Endothelial cell of umbilical vein (primary cell): ENCODE results near the gene MALT1. TPM values are rescaled to one million over a fixed set of nuclear protein-coding genes. Genes with fewer than 3 reads are reported as not detected.

Experiments used
- BruUV-seq: library from RNA; stranded (reverse); fragments of 400-500 nt; replicated peaks from 2 replicates; lab custom pipeline; 2021; lab: Mats Ljungman, UMichigan
- CTCF ChIA-PET: fragments of 300-600, 350-600 bp; sonication (Branson Sonifier 250); formaldehyde crosslinking; loops from one replicate; lab custom pipeline; 2021; ENCODE audit warnings: antibody characterized with exemption, inconsistent platforms; lab: Charles Lee
- POLR2A ChIA-PET: fragments of 300-600, 350-600 bp; sonication (Branson Sonifier 250); formaldehyde crosslinking; loops from one replicate; lab custom pipeline; 2021; ENCODE audit warnings: antibody characterized with exemption, inconsistent platforms; lab: Charles Lee
- DNase-seq: peaks from one replicate; pipeline ENCODE4 v3.0.0-alpha.2; 2011; ENCODE audit warnings: low read depth, low spot score
- FAIRE-seq: peaks from 2 replicates; lab custom pipeline; 2011; peaks lifted over from hg19 to GRCh38; lab: Jason Lieb, UNC
- H2AFZ ChIP-seq: 2 replicates; pipeline ENCODE4 v1.6.0; 2012; ENCODE audit warnings: low read depth, low read length, control low read depth, inconsistent platforms
- H3K27ac ChIP-seq: 2 replicates; pipeline ENCODE4 v1.5.1; 2011; ENCODE audit warnings: low read depth, mild to moderate bottlenecking, control low read depth, low read length, moderate library complexity; ENCODE audit not compliant: insufficient read depth
- H3K27me3 ChIP-seq, 2 experiments: 2 replicates each; pipeline versions ENCODE4 v1.6.0 to v1.6.1; 2011; ENCODE audit warnings: low read length in 2 of 2, mixed read lengths in 1 of 2; ENCODE audit not compliant: control insufficient read depth in 2 of 2, insufficient read depth in 2 of 2
- H3K36me3 ChIP-seq, 2 experiments: 2 replicates in 1 of 2; 3 replicates in 1 of 2; pipeline ENCODE4 v1.5.1; 2011; ENCODE audit warnings: low read length in 2 of 2, mild to moderate bottlenecking in 1 of 2, moderate library complexity in 1 of 2; ENCODE audit not compliant: control insufficient read depth in 2 of 2, insufficient read depth in 2 of 2; ENCODE audit errors: extremely low read depth in 1 of 2
- H3K4me1 ChIP-seq: 3 replicates; pipeline ENCODE4 v1.5.1; 2011; ENCODE audit warnings: mild to moderate bottlenecking, low read length; ENCODE audit not compliant: control insufficient read depth, insufficient read depth; ENCODE audit errors: extremely low read depth
- H3K4me2 ChIP-seq: 2 replicates; pipeline ENCODE4 v1.6.1; 2011; ENCODE audit warnings: low read length, control low read depth, mixed read lengths; ENCODE audit not compliant: insufficient read depth
- H3K4me3 ChIP-seq, 3 experiments: fragments of 200-600 bp in 1 of 3; sonication (generic), shearing (Covaris generic) in 1 of 3; replicated peaks in 1 of 3; 2 replicates each; pipeline ENCODE4 v1.5.1; 2011 to 2016; ENCODE audit warnings: control low read depth in 3 of 3, low read length in 3 of 3, mild to moderate bottlenecking in 2 of 3, inconsistent platforms in 1 of 3, low read depth in 1 of 3, moderate library complexity in 1 of 3; ENCODE audit not compliant: insufficient read depth in 1 of 3
- H3K79me2 ChIP-seq: 2 replicates; pipeline ENCODE4 v1.6.0; 2012; ENCODE audit warnings: low read length, inconsistent platforms; ENCODE audit not compliant: control insufficient read depth, insufficient read depth
- H3K9ac ChIP-seq: replicated peaks from 2 replicates; pipeline ENCODE3; 2011; ENCODE audit warnings: low read length, control low read depth; ENCODE audit not compliant: insufficient read depth; ENCODE audit errors: extremely low read depth
- H3K9me1 ChIP-seq: replicated peaks from 3 replicates; pipeline ENCODE4 v1.6.0; 2011; ENCODE audit warnings: mild to moderate bottlenecking, low read length; ENCODE audit not compliant: control insufficient read depth, insufficient read depth; ENCODE audit errors: extremely low read depth
- H3K9me3 ChIP-seq: replicated peaks from 2 replicates; pipeline ENCODE4 v1.5.1; 2012; ENCODE audit warnings: low read length, inconsistent platforms; ENCODE audit not compliant: control insufficient read depth, insufficient read depth
- H4K20me1 ChIP-seq: replicated peaks from 2 replicates; pipeline ENCODE3; 2011; ENCODE audit warnings: mild to moderate bottlenecking, low read length; ENCODE audit not compliant: control insufficient read depth, insufficient read depth; ENCODE audit errors: extremely low read depth
- CTCF ChIP-seq, 2 donors: IDR thresholded peaks; 1 replicate in 1 of 2; 2 replicates in 1 of 2; pipeline ENCODE4 v1.5.1; 2011; ENCODE audit warnings: low read length in 2 of 2, mild to moderate bottlenecking in 2 of 2, moderate library complexity in 2 of 2, control low read depth in 1 of 2, inconsistent platforms in 1 of 2, low read depth in 1 of 2; ENCODE audit not compliant: insufficient read depth in 1 of 2; ENCODE audit errors: extremely low read depth in 1 of 2
- EZH2 ChIP-seq: IDR thresholded peaks from 2 replicates; pipeline ENCODE4 v1.6.1; 2012; ENCODE audit warnings: borderline replicate concordance, low read depth, mild to moderate bottlenecking, moderate library complexity, low read length, inconsistent platforms; ENCODE audit not compliant: severe bottlenecking
- FOS ChIP-seq: IDR thresholded peaks from 2 replicates; pipeline ENCODE4 v1.6.1; 2011; ENCODE audit warnings: mild to moderate bottlenecking, low read length, moderate library complexity, borderline replicate concordance; ENCODE audit not compliant: insufficient read depth
- GATA2 ChIP-seq: IDR thresholded peaks from 2 replicates; pipeline ENCODE4 v1.7.0; 2011; ENCODE audit warnings: low read depth, mild to moderate bottlenecking, moderate library complexity, mixed read lengths, low read length; ENCODE audit not compliant: insufficient read length, insufficient read depth
- JUN ChIP-seq: IDR thresholded peaks from 2 replicates; pipeline ENCODE4 v1.6.1; 2011; ENCODE audit warnings: borderline replicate concordance, low read depth; ENCODE audit not compliant: insufficient read length, insufficient read depth
- MAX ChIP-seq: IDR thresholded peaks from 2 replicates; pipeline ENCODE4 v1.6.1; 2011; ENCODE audit not compliant: insufficient read depth, insufficient read length
- MYC ChIP-seq: IDR thresholded peaks from one replicate; pipeline ENCODE4 v1.6.1; 2011; ENCODE audit warnings: mild to moderate bottlenecking, low read depth, low read length
- POLR2A ChIP-seq: IDR thresholded peaks from 2 replicates; pipeline ENCODE4 v1.6.1; 2012; ENCODE audit warnings: low read depth, mild to moderate bottlenecking, control low read depth, low read length
- POLR2AphosphoS5 ChIP-seq: IDR thresholded peaks from 2 replicates; pipeline ENCODE4 v1.6.1; 2012; ENCODE audit warnings: low read depth, mild to moderate bottlenecking, control low read depth, low read length, moderate library complexity; ENCODE audit not compliant: insufficient read depth
- dilution Hi-C: fragments of 300-500 bp; cut with MboI; formaldehyde crosslinking; loops from one replicate; pipeline ENCODE4 v1.15.0; 2019; ENCODE audit warnings: low sequenced_read_pairs; ENCODE audit not compliant: extremely low pct_ligation_motif_present
- intact Hi-C: fragments of 100-400 bp; cut with micrococcal nuclease; formaldehyde crosslinking; loops from one replicate; pipeline ENCODE4 v1.10.0; 2022
- polyA plus RNA-seq, 4 experiments: library from polyadenylated mRNA; depleted of rRNA in 3 of 4; stranded (reverse) in 3 of 4; unstranded in 1 of 4; fragments of >200 nt; gene quantifications; 2 replicates each; pipeline versions ENCODE4 v1.2.1 to v1.2.3, GENCODE V29; 2011 to 2012; ENCODE audit warnings: missing spikeins in 1 of 4
- total RNA-seq: library from RNA; stranded (reverse); gene quantifications from 2 replicates; pipeline ENCODE4 v1.2.3, GENCODE V29; 2021

MALT1 gene
- total and polyA plus RNA-seq, 2 donors (not counting 3 experiments of a cell fraction or from before 2014, with no cell fraction given) = 2.8 to 5.1 TPM

GRCh38 chr18:58666176-58666575 is 5.1 kb upstream of the MALT1 start:
- BruUV-seq = no TSS peak
- CTCF ChIA-PET = interaction anchor here (1.8 kb wide), 1 partner anchor 98 kb away, joined by 4 read pairs; no protein-coding TSS in a partner anchor
- intact Hi-C loops = no loop called here

More at GRCh38 chr18:58666176-58666575, 5.1 kb upstream of the MALT1 start:
- Histone ChIP-seq H3K27ac (no peak overlapping the region), H3K9me1 (no peaks in the 10 kb centered on the region), H3K9ac (no peak overlapping the region), H3K4me1 (peaks cover 20% of the 10 kb centered on the region), H3K27me3 (peaks cover 8 to 10% of the 10 kb centered on the region in 2 experiments), H3K79me2 (no peaks in the 10 kb centered on the region), H2AFZ (no peak overlapping the region), H3K4me3 (no peak overlapping the region), H3K36me3 (no peaks in the 10 kb centered on the region), H3K4me2 (no peak overlapping the region), H3K9me3 (no peaks in the 10 kb centered on the region), H4K20me1 (no peaks in the 10 kb centered on the region)
- TF ChIP-seq GATA2 (no peak), EZH2 (no peak), POLR2A (no peak), POLR2AphosphoS5 (no peak), FOS (no peak), CTCF (IDR thresholded peaks at IDR 0.05; ENCODE audit: extremely low read depth in 1 of 2, insufficient read depth in 1 of 2, low read depth in 1 of 2, low read length in 2 of 2) (no peak), MAX (no peak), MYC (no peak), JUN (no peak)
- FAIRE-seq = no peak
- POLR2A ChIA-PET = no interaction called here
- no peak for DNase-seq
- dilution Hi-C loops = no loop called here
